ENCODE measurements around the gene MBD2.

Gene MBD2

DNA sequence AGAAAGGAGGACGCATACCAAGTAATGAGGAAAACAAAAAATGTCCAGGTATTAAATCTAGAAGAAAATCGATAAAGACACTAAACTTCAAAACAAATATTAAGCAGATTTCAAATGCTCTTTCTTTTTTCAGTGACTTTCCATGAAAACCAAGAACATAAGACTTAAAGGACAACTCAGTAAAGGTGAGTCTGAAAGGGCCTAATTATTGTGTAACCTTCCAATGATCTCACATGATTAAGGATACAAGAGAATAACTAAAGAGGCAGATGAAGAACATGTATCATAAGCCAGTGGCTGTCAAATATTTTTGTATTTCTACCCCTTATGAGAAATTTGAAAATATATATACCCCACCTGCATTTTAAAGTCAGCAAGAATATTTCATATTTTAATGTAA is 30.7 kb downstream of the MBD2 start:
- no peak for DNase-seq

DNA sequence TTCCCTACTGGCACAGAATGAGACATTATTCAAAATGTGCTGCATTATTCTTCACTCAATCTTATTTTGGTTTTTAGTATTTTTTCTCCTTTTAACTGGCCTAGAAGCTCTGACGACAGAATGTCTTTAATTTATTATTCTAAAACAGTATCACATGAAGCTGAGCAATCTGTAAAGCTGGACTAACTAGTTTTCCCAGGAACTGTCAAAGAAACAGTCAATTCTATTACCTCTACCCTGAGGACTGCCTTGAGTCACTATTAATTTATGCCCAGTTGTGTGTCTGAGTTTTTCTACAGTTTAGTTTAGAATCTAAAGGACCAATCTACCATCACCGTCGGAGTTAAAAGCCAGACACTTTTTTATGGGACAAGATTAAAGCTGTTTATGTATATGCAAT is 31.6 kb downstream of the MBD2 start:
- no peak for DNase-seq

DNA sequence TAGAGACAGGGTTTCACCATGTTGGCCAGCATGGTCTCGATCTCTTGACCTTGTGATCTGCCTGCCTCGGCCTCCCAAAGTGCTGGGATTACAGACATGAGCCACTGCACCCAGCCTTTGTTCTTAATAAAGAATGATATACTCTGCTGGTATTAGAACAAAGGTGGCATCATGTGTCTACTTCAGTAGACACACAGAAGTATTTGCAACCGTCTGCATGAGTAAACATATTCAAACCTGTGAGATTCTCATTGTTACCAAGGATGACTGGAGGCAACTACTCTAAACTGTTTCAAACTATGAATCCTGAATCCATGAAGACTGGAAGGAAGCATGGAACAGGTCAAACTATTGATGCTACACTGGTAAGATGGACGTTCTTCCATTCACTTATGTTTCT is 32.1 kb downstream of the MBD2 start:
- DNase-seq, result no peak

DNA sequence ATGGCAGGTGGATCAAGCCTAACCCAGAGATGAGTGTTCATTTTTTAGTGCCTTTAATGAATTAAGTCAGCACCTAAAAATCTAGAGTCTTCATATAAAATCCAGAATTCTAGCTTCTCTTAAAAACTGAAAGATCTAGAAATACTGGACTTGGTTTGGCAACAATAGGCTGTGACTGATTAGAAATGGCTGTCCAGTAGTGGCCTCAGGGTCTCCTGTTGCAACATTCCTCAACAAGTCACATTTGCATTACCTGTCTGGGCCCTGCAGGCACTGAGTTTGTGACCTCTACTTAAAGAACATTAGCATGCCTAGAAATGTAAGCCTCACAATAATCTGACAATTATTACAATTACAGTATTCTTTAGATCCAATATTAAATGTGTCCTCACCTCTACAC is 33.1 kb downstream of the MBD2 start:
- DNase-seq, result no peak

DNA sequence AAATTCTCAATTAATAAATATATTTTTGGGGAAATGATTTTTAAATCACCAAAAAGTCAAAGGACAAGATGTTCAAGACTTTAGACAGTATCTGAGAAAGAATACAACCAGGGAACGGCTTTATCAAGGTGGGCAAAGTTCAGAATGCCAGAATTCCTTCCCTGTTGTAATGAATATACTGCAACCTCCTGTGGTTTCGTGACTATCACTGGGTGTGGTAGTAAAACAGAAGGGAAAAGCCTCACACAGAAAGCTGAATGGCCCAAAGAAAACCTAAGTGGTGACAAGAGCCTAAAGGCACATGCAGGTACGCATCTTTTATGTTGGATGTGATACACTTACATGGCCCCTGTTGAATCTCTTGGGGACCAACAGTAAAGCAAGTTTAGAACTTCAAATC is 37.1 kb downstream of the MBD2 start:
- DNase-seq, result no peak

DNA sequence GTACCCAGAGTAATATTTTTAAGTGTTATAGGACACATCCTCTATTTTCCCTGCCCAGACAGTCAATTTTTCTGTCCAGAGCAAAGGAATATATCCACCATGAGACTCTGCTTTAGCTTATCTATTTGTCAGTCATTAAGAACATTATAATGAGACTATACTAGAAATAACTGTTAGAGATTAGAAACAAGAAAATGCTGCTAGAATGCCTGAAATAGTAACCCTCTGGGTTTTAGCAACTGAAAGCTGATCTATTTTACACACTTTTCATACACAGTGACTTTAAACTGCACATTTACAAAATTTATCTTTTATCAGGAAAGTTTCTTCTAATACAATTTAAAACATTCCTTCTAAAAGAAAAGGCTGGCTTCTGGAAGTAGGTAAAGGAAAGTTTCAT is 39.6 kb downstream of the MBD2 start:
- no peak for DNase-seq

DNA sequence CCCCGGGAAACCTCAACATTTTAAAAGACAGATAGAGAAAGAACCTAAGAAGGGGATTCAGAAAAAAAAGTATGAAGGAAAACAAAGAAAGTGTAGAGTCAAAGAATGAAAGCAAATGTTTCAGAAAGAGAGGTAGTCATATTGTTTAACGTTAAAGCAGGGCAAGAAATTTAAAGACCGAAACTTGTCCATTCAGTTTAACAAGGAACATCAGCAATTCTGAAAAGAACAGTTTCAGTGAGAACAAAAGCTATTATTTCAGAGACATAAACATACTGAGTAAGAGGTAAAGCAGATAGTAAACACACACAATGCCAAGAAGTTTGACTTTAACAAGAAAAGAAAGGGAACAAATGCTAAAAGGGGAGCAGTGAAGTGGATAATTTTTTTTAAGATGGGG is 41.1 kb downstream of the MBD2 start:
- DNase-seq, result no peak

DNA sequence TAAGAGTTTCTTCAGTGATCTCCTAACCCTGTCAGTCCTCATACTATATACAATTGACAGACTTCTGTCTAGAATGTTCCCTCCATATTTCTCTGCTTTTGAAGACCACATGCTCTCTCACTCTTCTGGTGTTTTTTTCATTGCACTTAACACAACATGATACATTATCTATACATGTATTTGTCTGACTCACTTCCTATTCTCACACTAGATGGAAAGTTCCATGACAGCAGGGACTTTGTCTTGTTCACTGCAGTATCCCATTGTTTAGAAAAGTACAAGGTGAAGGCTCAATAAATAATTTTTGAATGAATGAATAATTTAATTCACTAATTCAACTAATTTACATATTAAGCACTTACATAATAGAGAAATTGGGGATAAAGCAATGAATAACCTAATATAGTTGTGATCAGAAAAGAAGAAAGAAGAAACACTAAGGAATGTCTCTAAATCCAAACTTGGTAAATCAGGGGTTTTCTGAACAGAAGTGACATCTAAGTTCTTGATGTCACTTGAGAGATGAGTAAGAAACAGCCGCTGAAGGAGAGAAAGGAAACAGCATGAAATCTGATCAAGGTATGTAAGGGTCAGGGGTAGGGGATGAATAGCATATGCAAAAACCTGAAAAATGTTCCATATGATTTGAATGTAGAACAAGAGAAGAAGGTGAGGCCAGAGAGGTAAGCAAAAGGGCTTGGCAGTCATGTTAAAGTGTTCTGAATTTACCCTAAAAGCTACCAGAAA is 42.4 kb downstream of the MBD2 start:
- DNase-seq, result no peak

DNA sequence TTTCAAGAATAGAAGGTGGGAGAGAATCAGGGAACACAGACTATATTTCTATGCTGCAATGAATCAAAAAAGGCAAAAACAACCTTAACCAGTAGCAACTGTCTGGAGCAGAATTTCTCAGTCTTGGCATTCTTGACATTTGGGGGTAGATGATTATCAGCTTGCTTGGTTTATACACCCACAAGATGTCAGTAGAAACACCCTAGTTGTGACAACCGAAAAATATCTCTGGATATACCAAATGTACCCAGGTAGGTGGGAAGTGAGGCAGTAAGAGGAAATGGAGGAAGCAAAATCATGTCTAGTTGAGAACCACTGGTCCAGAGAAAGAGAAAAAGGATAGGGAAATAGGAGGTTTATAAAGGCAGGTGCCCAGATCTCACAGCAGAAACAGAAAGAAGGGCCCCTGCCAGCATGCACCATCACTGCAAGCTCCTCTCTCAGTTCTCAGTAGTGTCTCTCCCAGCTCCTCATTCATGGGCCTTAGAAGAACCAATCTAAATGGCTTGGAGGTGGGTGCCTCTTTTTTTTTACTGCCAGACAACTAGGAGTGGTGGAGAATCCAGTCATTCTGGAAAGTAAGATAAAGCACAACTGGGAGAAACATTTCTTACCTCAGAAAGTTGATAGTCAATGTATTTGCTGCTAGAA is 50.4 kb downstream of the MBD2 start:
- no peak for DNase-seq

DNA sequence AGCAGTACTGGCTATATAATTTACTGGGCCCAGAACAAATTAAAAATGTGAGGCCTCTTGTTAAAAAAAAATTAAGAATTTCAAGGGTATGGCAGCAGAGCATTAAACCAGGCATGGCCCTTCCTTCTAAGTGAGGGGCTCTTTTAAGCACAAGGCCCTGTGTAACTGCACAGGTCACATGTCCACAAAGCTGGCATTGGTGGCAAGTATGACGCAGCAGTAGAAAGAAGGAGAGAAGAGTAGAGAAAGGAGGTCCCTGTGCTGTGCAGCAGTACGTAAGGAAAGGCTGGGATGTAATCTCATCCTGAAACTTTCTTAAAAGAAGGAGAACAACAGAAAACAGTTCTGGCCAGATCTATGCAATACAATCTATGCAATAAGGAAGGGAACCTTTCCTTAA is 51.2 kb downstream of the MBD2 start:
- no peak for DNase-seq

DNA sequence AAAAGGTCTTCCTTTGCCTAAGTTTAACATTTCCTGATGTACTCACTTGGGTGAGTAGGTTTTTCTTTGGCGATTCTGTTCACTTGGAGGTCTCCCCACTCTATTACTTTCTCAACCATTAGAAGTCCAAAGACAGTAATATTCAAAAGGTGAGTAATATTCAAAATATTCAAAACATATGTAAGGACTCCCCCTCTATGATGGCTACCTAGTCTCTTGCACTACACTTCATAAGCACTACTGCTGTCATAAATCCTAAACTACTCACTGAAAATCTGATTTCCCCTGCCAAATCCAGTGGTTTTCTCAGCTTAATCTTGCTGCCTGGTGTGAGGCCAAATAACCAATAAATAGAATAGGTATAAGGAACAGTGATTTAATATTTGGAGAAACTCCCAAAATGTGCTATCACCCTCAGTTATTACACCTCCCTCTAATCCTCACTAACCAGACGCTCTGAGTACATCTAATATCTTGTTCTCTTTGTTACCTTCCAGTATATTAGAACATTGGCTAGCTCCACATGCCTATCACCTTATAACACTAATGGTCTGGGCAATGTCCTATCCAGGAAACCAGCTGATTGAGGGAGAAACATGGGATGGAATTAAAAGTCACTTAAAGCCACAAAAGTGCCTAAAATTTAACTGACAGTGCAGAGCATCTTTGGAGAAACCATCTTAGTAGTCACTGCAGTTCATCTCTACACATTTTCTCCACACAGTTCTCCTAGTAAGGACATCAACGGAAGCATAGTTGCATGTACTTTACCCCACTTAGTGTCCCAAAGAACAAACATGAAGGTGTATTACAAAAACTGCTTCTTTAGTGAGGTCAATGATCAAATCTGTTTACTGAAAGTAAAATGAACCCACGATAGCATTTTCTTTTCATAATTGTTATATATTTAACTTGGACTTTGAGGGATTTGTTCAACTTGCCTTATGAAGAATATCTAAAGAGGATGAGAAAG is 54.8 kb downstream of the MBD2 start:
- no peak for DNase-seq

DNA sequence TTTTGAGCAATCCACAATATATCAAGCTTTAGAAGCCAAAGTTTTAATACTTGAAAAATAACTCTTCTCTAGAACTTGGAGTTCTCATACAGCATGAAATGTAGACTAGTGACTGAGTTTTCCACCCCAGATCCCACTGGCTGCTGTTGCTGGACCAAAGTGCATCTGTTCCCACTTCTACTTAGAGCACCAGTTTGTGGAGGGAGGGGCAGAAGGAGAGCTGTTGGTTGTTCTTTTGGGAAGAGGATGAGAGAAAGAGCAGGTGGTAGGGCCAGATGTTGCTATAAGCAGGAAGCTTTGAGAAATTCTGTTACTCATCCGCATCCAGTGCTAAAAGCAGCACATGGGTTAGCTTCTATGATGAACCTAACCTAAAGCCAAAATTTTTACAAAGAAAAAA is 59.0 kb downstream of the MBD2 start:
- no peak for DNase-seq

DNA sequence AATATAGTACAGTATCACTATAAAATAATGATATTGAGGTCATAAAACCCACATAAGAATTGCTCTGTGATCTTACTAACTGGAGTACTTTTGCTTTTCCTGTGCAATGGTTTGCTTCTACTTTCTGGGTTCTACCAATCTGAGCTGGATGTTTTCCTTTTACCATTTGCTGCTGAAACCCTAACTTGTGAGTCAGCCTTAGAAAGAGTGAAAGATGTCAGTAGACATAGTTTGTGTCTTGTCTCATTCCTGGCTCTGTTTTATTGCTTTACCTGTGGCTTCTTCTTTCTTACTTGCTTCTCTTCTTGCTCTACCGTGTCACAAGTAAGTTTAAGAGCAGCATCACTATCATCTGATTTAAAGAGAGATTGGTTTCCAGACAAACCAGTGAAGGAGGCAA is 61.0 kb downstream of the MBD2 start:
- DNase-seq, result no peak

DNA sequence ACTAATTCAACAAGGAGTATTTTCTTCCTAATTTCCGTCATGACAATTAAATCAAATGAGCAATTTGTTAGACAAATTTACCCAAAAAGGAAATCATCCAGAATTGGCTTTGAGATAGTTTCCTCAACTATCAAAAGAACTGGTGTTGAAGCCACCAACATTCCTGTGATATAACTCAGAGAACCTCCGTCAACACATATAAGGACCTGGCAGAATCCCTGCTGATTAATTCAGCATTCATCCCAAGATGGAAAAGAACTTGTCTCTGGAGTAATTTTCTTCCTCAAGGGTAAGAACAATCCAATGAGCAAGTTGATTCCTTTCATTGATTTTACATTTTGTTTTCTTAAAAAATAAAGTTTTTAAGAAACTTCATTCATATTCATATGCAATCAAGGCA is 62.0 kb downstream of the MBD2 start:
- no peak for DNase-seq

DNA sequence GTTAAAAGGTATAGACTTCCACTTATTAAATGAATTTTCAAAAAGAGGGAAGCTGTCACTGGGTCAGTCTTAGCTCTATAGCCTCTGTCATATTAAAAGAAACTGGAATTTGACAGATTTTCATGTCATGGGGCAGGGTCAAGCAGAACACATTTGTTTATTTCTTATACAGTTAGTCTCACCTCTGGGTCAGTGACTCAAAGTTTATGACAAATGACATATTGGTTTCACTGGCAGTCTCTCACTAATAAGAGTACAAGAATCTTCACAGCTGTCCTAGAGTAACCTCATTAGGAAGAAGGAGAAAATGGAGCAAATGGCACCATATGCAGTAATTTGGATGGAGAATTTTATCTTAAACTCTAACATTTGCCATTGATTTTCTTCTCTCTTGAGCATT is 63.2 kb downstream of the MBD2 start:
- no peak for DNase-seq

DNA sequence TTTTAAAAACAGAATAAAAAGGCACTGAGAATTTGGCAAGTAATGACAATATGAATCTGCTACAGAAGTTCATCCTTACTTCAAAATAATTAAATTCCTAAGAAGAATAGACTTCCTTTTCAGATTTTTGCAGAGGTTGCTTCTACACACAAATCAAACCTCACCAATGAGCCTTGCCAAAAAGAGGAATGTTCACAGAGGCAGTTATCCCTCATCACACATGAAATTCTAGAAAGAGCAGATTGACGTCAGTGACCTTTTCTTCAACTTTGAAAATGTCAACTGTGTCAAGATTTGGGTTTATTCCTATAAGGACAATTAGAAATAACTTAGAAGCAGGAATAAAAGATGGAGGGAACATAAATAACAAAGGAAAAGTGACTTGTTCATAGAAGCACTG is 64.6 kb downstream of the MBD2 start:
- DNase-seq, result no peak

DNA sequence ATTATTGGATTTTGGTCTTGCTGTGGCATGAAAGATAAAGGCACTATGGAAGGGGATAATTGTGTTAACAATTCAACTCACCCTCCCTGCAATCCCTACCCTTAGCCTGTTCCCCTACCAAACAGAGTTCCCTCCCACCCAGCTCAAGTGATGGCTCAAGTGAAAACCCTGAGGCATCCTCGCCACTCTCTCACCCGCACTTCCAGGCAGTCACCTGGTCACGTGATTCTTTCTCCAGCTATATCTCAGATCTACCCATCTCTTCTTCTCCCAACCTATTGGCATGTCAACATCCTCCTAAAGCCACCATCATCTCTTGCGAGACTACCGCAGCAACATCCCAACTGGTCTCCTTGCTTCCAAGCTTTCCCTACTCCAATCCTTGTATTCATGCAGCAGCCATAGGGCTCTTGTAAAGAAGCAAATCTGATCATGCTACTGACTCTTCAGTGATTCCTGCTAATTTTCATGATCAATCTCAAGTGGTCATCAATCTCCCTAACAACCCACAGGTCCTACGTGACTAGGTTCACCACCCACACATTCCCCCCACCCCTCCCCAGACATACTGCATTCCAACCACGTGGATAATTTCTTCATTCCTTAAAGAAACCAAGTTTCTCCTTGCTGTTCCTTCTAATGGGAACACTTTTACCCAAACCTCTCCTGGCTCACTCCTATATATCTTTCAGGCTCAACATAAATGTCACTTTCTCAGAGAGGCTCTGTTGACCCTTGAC is 66.7 kb downstream of the MBD2 start:
- DNase-seq, result no peak

DNA sequence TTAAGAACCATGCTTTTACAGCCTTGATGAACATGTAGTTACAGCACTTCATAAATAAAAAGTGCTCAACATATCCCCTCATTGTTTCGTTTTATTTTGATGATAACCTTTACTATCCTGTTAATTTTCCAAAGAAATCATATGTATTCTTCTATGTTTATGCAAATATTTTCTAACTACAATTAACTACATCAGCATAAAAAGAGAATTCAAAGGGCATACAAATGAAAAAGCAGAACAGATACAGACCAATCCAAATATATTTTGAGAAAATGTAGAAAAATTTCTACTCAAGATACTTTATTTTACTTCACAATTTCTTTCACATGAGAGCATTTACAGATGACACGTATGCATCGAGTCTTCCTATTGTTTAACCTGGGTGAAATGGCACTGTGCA is 69.1 kb downstream of the MBD2 start:
- no peak for DNase-seq

DNA sequence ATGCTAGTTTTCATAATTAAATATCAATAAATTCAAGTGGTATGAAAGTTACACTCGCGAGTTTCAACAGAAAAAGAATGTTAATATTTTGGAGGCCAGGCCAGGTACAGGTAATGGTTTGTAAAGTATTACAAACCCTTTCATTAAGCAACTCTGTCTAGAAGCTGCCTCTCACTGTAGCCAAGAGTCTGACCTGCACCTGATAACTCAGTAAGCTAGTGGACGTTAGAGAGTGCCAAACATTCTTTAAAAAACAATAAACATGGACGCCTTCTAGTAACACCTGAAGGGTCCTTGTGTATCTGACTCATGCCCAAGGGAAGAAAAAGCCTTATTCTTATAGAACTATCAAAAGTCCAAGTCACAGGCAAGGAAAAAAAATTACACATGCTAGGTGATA is 70.2 kb downstream of the MBD2 start:
- no peak for DNase-seq

DNA sequence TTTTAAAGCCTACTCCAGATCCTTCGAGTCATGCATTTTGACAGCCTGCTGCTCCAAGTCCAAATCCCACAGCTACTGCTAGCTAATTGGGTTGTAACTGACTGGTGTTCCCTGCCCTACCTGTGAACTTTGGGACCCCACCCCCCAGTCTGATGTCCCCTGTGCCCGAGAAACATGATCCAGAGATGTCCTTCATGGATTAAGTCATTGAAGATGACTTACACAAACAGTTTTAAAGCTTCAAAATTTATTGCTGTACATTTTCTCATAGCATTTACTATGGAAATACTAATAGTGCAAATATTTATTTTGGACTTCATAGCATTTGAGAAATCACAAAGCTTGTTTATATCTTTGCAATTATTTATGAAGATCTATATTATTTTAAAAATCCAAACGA is 73.1 kb downstream of the MBD2 start:
- no peak for DNase-seq

DNA sequence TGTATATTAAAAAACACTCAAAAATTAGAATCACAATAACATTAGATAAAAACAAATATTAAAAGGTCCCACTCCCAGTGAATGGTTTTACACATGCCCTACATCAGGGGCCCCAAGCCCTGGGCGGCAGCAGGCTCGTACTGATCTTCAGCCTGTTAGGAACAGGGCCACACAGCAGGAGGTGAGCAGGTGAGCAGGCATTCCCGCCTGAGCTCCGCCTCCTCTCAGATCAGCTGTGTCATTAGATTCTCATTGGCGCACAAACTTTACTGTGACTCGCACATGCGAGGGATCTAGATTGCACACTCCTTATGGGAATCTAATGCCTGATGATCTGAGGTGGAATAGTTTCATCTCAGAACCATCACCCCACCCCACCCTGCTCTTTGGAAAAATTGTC is 74.2 kb downstream of the MBD2 start:
- DNase-seq, result no peak

DNA sequence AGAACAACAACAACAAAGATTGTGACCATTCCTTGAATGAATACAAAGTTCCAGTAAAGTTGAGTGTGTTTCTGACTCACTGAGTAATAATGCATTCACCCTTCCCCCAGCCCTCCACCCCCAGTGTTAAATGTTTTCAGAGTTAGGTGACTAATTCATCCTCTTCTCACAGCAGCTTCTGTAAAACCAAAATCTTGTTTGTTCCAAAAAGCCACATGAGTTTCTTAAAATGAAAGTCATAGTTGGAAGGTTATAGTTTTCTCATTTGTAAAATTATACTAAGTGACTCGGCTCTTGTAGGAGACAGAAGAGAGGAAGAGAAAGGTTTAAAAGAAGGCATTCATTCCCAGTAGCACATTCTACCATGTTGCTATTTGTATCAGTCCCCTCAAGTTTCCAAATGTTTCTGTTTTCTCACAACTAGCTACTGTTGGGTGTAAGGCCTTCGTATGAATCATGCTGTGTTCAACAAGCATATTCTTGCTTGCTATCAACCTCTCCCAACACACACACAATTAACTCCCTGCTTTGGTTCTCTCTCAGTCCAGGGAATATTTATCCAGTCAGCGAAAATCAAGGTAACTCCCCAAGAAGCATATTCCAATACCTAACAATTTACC is 75.3 kb downstream of the MBD2 start:
- no peak for DNase-seq

DNA sequence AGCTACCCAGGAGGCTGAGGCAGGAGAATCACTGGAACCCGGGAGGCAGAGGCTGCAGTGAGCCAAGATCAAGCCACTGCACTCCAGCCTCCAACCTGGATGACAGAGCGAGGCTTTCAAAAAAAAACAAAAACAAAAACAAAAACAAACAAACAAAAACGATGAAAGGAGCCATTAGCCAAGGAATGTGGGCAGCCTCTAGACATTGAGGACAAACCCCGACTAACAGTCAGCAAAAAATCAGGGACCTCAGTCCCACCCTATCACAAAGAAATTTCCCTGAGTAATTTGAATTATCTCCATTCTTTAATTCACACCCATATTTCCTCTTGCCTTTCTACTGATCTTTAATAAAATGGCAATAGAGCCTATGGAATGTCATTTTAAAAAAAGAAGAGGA is 75.8 kb downstream of the MBD2 start:
- no peak for DNase-seq

Data from NCI-H2081 (cell line).